HepG2 (cell line): ENCODE results near the gene SMAD3. TPM values are rescaled to one million over a fixed set of nuclear protein-coding genes. Genes with fewer than 3 reads are reported as not detected.

Source experiments
- GFI1 ChIP-seq: sonication (generic); formaldehyde crosslinking; IDR thresholded peaks from 2 replicates; pipeline ENCODE4 v1.5.0; 2020; ENCODE audit warnings: missing genetic modification reagents, mild to moderate bottlenecking, borderline replicate concordance
- IRF2 ChIP-seq: IDR thresholded peaks from 2 replicates; pipeline ENCODE4 v1.6.1; 2018; ENCODE audit warnings: missing genetic modification reagents, missing compliant biosample characterization
- IRF9 ChIP-seq: sonication (generic); formaldehyde crosslinking; IDR thresholded peaks from 2 replicates; pipeline ENCODE4 v1.8.0; 2022; ENCODE audit warnings: missing genetic modification reagents, mild to moderate bottlenecking, borderline replicate concordance
- KDM2A ChIP-seq: sonication (generic); formaldehyde crosslinking; IDR thresholded peaks from 2 replicates; pipeline ENCODE4 v1.4.0; 2020; ENCODE audit warnings: low read depth, missing genetic modification reagents, borderline replicate concordance
- KDM5B ChIP-seq: sonication (generic); formaldehyde crosslinking; IDR thresholded peaks from 2 replicates; pipeline ENCODE4 v1.4.0; 2020; ENCODE audit warnings: missing genetic modification reagents, mild to moderate bottlenecking, borderline replicate concordance
- KDM6A ChIP-seq: IDR thresholded peaks from 2 replicates; pipeline ENCODE4 v1.6.1; 2016; ENCODE audit warnings: low read depth
- MED1 ChIP-seq: sonication (generic); formaldehyde crosslinking; IDR thresholded peaks from 2 replicates; pipeline ENCODE4 v1.4.0; 2020; ENCODE audit warnings: missing genetic modification reagents
- SALL1 ChIP-seq: sonication (generic); formaldehyde crosslinking; IDR thresholded peaks from 2 replicates; pipeline ENCODE4 v1.8.0; 2022; ENCODE audit warnings: mild to moderate bottlenecking, missing genetic modification reagents
- SAP130 ChIP-seq: IDR thresholded peaks from 2 replicates; pipeline ENCODE4 v1.6.1; 2016; ENCODE audit warnings: low read depth
- ZNF550 ChIP-seq: sonication (generic); formaldehyde crosslinking; IDR thresholded peaks from 2 replicates; pipeline ENCODE4 v1.4.0; 2020; ENCODE audit warnings: mild to moderate bottlenecking, missing genetic modification reagents, borderline replicate concordance
- ZNF710 ChIP-seq: sonication (generic); formaldehyde crosslinking; IDR thresholded peaks from 2 replicates; pipeline ENCODE4 v1.5.0; 2020; ENCODE audit warnings: mild to moderate bottlenecking, missing genetic modification reagents, borderline replicate concordance
- ZNF766 ChIP-seq: sonication (generic); formaldehyde crosslinking; IDR thresholded peaks from 2 replicates; pipeline ENCODE4 v1.5.0; 2020; ENCODE audit warnings: missing genetic modification reagents, borderline replicate concordance
- polyA plus RNA-seq, 8 experiments: library from polyadenylated mRNA; depleted of rRNA in 3 of 8; stranded (reverse) in 7 of 8; unstranded in 1 of 8; fragments of >200 nt; fragmentation: Illumina TruSeq in 4 of 8; extraction: Trizol in 4 of 8; gene quantifications; 2 replicates each; pipeline versions ENCODE4 v1.2.1 to v1.2.3, GENCODE V29; 2011 to 2016; ENCODE audit warnings: low read depth in 4 of 8, missing spikeins in 1 of 8, mixed read lengths in 1 of 8; ENCODE audit not compliant: insufficient read depth in 1 of 8
- total RNA-seq, 5 experiments: library from RNA; depleted of rRNA; stranded (reverse); fragments of >200 nt; fragmentation: Illumina TruSeq; extraction: Trizol; gene quantifications; 2 replicates each; pipeline ENCODE4 v1.2.3, GENCODE V29; 2016; ENCODE audit warnings: low read depth in 1 of 5
- TF ChIP-seq, protein P1 (sequence below): IDR thresholded peaks from 2 replicates; pipeline ENCODE4 v1.6.1; 2016; ENCODE audit warnings: mild to moderate bottlenecking

SMAD3 gene
- total and polyA plus RNA-seq, 2 of the 13 experiments (the other 11 are each of a cell fraction or from before 2014, with no cell fraction given): 8.6 to 56.3 TPM

DNA sequence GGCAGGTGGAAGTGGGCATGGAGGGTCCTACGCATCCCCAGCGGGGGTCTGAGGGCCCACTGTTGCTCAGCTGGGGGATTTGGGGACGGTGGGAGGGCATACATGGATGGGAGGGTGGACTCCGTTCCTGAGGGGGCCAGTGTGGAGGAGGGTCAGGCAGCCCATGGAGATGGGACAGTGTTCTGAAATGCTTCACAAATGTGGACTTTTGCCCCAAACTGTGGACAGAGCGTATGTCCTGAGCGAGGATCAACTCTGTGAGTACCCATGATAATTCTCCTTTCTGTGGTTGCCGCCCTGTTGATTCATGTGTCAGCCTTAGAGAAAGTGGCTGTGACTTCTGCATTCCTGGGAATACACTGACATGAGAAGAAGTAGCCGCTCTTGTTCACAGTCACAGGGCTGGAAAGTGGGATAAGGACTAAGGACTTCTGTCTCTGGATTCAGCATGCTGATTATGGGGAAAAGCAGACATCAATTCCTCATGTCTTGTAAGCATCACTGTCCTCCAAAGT lies 33.4 kb downstream of the SMAD3 start (continued):
- TF ChIP-seq SALL1 (CRISPR knock-in tag) (peak; percentile 83), IRF2 (CRISPR knock-in tag) (0 out of 2 replicates have a peak, but pooled peaks have one; percentile 12), KDM6A (CRISPR knock-in tag) (no peak), GFI1 (0 out of 2 replicates have a peak, but pooled peaks have one; percentile 27), IRF9 (CRISPR knock-in tag) (0 out of 2 replicates have a peak, but pooled peaks have one; percentile 29), KDM2A (CRISPR knock-in tag) (0 out of 2 replicates have a peak, but pooled peaks have one; percentile 46), ZNF550 (CRISPR knock-in tag) (no peak), MED1 (CRISPR knock-in tag) (peak; percentile 41; the same call in 1 of the 2 replicates), KDM5B (CRISPR knock-in tag) (no peak), ZNF766 (CRISPR knock-in tag) (no peak), SAP130 (CRISPR knock-in tag) (peak; percentile 64), ZNF710 (no peak)
- TF ChIP-seq, protein P1, sequence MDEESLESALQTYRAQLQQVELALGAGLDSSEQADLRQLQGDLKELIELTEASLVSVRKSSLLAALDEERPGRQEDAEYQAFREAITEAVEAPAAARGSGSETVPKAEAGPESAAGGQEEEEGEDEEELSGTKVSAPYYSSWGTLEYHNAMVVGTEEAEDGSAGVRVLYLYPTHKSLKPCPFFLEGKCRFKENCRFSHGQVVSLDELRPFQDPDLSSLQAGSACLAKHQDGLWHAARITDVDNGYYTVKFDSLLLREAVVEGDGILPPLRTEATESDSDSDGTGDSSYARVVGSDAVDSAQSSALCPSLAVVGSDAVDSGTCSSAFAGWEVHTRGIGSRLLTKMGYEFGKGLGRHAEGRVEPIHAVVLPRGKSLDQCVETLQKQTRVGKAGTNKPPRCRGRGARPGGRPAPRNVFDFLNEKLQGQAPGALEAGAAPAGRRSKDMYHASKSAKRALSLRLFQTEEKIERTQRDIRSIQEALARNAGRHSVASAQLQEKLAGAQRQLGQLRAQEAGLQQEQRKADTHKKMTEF: 0 out of 2 replicates have a peak, but pooled peaks have one; percentile 27
- TF ChIP-seq, all 625 proteins: peak for 57
